Breast epithelium (tissue), 3 donors: ENCODE measurements around the gene FAM53A.

Experiments used
- CTCF ChIP-seq, 3 donors: fragments of 450-650 bp; IDR thresholded peaks; one replicate each; pipeline ENCODE4 v1.5.1; 2016 to 2017; ENCODE audit warnings: antibody characterized with exemption in 3 of 3, mild to moderate bottlenecking in 3 of 3, moderate library complexity in 3 of 3
- POLR2A ChIP-seq: fragments of 450-650 bp; IDR thresholded peaks from one replicate; pipeline ENCODE4 v1.6.1; 2016; ENCODE audit warnings: antibody characterized with exemption, mild to moderate bottlenecking, moderate library complexity
- POLR2AphosphoS5 ChIP-seq, 3 donors: sonication (generic); formaldehyde crosslinking; IDR thresholded peaks; one replicate each; pipeline ENCODE4 v1.6.1; 2017; ENCODE audit warnings: antibody characterized with exemption in 3 of 3

GRCh38 chr4:1623400-1623799 lies 60.7 kb downstream of the FAM53A start:
- TF ChIP-seq POLR2A, result no peak
- no peak for TF ChIP-seq POLR2AphosphoS5 (IDR thresholded peaks at IDR 0.05)
- TF ChIP-seq CTCF (IDR thresholded peaks at IDR 0.05), result no peak
